ENCODE data around the gene GATAD2B.
"Not testable (repeated sequence)": the region's sequence is repeated elsewhere in the genome, so short reads cannot be mapped to it uniquely, and the experiment has no call there.

Gene GATAD2B

DNA sequence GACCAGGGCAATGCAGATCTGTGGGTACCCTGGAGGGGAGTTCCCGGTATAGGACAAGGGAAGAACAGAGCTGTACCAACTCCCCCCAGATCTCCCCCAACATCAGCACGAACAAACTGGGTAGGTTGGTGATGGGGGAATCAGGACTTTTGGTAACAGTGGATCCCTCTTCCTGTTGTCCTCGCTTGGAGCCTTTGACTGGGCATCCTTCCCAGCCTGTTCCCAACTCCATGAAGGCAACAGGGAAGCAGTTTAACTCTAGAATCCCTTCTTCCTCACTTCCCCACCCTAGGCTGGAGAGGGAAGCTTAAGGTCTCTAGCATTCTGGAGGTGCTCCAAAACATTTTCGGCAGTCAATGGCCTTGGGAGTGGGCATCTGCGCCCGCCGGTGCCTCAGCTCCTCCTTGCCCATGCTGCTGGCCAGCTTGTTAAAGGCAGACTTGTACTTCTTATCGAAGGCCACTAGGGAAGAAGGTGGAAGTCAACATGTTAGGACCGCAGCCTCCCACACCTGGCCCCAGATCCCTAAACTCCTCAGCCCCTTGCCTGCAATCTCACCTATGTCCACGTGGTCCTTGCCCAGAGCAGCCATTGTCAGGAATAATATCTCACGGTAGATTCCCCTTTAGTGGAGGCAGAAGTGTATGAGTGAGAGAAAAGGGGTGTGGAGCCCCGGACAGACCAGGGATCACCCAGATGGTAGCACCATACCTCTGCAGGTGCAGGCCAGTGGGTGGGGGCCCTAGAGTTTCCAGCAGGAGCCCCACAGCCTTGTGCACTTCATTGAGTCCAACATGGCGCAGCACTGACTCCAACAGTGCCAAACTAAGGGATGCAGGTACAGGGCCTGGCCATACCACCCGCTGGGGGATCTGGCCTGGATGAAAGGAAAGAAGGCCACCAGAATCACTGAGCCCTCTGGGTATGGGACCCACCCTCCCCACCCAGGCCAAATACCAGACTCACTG is 7.5 kb upstream of the GATAD2B start:
- no peak for DNase-seq (ENCODE audit: low read depth in 2 of 2)

GRCh38 chr1:153929426-153929825 is 6.7 kb upstream of the GATAD2B start:
- DNase-seq (ENCODE audit: low read depth in 2 of 2): no peak

- DNase-seq (ENCODE audit: low read depth in 2 of 2): no peak
Measured at GRCh38 chr1:153928791-153929341, 6.1 kb upstream of the GATAD2B start.

GRCh38 chr1:153928245-153928644 is 5.5 kb upstream of the GATAD2B start:
- DNase-seq (ENCODE audit: low read depth in 2 of 2): no peak

GRCh38 chr1:153926405-153926804 is 3.6 kb upstream of the GATAD2B start:
- no peak for DNase-seq (ENCODE audit: low read depth in 2 of 2)

DNA sequence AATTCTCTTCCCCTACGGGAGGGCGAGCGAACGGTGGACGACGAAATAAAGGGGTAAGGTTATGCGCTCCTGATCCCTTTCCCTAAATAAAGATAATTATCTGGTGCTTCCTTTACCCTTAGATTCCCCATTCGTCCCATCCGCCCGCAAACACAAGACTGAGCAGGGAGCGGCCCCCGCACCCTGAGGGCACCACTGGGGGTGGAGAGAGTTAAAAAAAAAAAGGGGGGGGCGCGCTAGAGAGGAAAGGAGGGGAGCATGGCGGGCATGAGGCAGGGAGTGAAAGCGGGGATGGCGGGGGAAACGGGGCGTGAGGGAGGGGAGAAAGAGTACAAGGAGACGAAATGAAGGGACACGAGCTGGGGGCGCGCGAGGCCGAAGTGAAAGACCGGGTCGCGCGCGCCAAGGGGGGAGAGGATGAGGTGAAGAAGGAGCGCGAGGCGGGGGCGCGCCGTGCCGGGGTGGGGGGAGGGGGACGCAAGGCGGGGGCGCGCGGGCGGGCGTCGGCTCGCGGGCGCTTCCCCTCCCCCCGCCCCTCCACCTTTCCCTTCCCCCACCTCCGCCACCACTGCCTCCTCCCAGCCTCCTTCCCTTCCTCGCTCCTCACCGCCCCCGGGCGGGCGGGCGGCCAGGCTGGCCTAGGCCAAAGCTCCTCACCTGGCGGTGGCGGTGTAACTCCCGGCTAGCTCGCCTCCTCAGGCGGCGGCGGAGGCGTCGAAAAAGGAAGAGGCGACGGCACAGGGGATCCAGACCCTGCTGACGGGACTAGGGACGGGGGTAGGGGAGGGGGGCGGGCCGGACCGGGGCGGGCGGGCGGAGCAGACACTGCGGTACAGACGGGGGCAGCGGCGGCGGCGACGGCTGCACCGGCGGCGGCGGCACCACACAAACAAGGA is 448 bp downstream of the GATAD2B start:
- peak in 1 of 2 donors; percentile 24 for DNase-seq (ENCODE audit: low read depth in 2 of 2)

- no peak for DNase-seq (ENCODE audit: low read depth in 2 of 2)
Measured at GRCh38 chr1:153921803-153922075, 1.0 kb downstream of the GATAD2B start.

GRCh38 chr1:153921080-153921802 is 1.5 kb downstream of the GATAD2B start:
- DNase-seq (ENCODE audit: low read depth in 2 of 2): no peak

GRCh38 chr1:153919876-153920852 is 2.6 kb downstream of the GATAD2B start:
- no peak for DNase-seq (ENCODE audit: low read depth in 2 of 2)

DNA sequence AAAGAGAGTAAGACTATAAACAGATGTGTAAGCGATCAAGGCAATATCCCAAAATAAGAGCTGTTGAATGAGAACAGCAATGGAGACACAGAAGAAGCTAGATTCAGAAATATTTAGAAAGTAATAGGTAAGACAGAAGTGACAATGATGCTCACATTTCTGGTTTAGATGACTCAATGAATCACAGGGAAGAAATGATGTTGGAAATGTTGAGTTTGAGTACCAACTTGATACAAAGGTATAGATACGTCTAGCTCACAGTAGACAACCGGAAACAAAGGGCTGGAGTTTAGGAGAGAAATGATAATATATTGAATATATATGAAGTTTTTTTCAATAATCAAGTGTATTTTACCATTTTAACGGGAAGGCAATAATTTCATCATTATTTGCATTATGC is 6.5 kb downstream of the GATAD2B start:
- DNase-seq (ENCODE audit: low read depth in 2 of 2): no peak

DNA sequence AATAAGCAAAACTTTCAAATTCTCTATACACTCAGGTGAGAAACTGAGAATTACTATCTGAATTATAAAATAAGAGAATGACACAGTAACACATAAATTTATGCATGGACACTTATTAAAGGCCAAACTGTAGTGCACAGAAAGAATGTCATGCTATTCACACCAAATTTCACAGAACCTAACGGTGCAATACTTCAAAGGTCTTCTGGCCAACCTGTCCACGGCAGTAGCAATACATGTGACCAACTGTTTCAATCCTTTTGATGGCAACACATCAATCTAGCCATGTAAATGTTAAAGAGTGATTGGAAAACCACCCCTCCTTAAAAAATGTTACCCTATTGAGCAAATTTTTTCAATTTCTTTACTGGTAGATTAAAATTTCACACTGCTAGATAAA is 10.4 kb downstream of the GATAD2B start:
- no peak for DNase-seq (ENCODE audit: low read depth in 2 of 2)

DNA sequence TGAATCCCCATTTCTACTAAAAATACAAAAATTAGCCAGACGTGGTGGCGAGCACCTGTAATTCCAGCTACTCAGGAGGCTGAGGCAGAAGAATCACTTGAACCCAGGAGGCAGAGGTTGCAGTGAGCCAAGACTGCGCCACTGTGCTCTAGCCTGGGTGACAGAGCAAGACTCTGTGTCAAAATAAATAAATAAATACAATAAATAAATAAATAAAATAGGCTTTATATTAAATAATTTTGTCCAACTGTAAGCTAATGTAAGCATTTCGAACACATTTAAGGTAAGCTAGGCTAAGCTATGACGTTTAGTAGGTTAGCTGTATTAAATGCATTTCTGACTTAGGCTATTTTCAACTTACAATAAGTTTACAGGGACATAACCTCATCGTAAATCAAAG is 12.2 kb downstream of the GATAD2B start:
- DNase-seq (ENCODE audit: low read depth in 2 of 2): not testable (repeated sequence)

- no peak for DNase-seq (ENCODE audit: low read depth in 2 of 2)
Measured at GRCh38 chr1:153908071-153908470, 14.7 kb downstream of the GATAD2B start.

GRCh38 chr1:153907134-153907533 is 15.6 kb downstream of the GATAD2B start:
- DNase-seq (ENCODE audit: low read depth in 2 of 2): no peak

- no peak for DNase-seq (ENCODE audit: low read depth in 2 of 2)
Measured at GRCh38 chr1:153906396-153906795, 16.4 kb downstream of the GATAD2B start.

DNA sequence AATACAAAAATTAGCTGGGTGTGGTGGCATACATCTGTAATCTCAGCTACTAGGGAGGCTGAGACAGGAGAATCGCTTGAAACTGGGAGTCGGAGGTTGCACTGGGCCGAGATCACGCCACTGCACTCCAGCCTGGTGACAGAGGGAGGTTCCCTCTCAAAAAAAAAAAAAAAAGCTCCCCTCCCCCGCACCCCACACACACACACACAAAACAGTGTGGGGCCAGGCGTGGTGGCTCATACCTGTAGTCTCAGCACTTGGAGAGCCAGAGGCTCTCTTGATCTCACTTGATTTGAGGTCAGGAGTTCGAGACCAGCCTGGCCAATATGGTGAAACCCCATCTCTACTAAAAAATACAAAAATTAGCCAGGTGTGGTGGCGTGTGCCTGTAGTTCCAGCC is 16.9 kb downstream of the GATAD2B start:
- DNase-seq (ENCODE audit: low read depth in 2 of 2): not testable (repeated sequence)

- DNase-seq (ENCODE audit: low read depth in 2 of 2): no peak
Measured at GRCh38 chr1:153903841-153904455, 18.8 kb downstream of the GATAD2B start.

- DNase-seq (ENCODE audit: low read depth in 2 of 2): no peak
Measured at GRCh38 chr1:153899509-153899908, 23.3 kb downstream of the GATAD2B start.

- not testable (repeated sequence) for DNase-seq (ENCODE audit: low read depth in 2 of 2)
Measured at GRCh38 chr1:153895866-153896265, 26.9 kb downstream of the GATAD2B start.

DNA sequence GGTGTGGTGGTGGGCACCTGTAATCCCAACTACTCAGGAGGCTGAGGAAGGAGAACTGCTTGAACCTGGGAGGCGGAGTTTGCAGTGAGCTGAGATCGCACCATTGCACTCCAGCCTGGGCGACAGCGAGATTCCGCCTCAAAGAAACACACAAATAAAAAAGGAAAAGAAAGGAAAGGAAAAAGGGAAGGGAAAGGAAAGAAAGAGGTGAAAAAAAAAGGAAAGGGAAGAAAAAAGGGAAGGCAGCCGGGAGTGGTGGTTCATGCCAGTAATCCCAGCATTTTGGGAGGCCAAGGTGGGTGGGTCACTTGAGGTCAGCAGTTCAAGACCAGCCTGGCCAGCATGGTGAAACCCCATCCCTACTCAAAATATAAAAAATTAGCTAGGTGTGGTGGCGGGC is 31.7 kb downstream of the GATAD2B start:
- DNase-seq (ENCODE audit: low read depth in 2 of 2): not testable (repeated sequence)
